ENCODE data around the gene PPP2R3B.
A peak's percentile ranks its signal among the peaks of the same experiment; 100 is the strongest.
"Not testable (repeated sequence)": the region's sequence is repeated elsewhere in the genome, so short reads cannot be mapped to it uniquely, and the experiment has no call there.

Gene PPP2R3B

GRCh38 chrX:386768-387575 is at the start of gene PPP2R3B:
PPP2R3B (minus strand) TSS chrX:386907; CDS start chrX:386691, 216 bp downstream.
- DNase-seq (ENCODE audit: low read depth, low spot score): peak; percentile 86

- no peak for DNase-seq (ENCODE audit: low read depth, low spot score)
Observed at GRCh38 chrX:435536-436122, 48.9 kb upstream of the PPP2R3B start.

GRCh38 chrX:434946-435345 is 48.2 kb upstream of the PPP2R3B start:
- no peak for DNase-seq (ENCODE audit: low read depth, low spot score)

GRCh38 chrX:433771-434170 is 47.1 kb upstream of the PPP2R3B start:
- DNase-seq (ENCODE audit: low read depth, low spot score): no peak

- DNase-seq (ENCODE audit: low read depth, low spot score): not testable (repeated sequence)
Observed at GRCh38 chrX:432666-433065, 46.0 kb upstream of the PPP2R3B start.

- DNase-seq (ENCODE audit: low read depth, low spot score): no peak
Observed at GRCh38 chrX:431492-432111, 44.9 kb upstream of the PPP2R3B start.

- DNase-seq (ENCODE audit: low read depth, low spot score): no peak
Observed at GRCh38 chrX:431056-431455, 44.3 kb upstream of the PPP2R3B start.

- DNase-seq (ENCODE audit: low read depth, low spot score): no peak
Observed at GRCh38 chrX:429266-429825, 42.6 kb upstream of the PPP2R3B start.

GRCh38 chrX:427812-428725 is 41.4 kb upstream of the PPP2R3B start:
- DNase-seq (ENCODE audit: low read depth, low spot score): no peak

- DNase-seq (ENCODE audit: low read depth, low spot score): no peak
Observed at GRCh38 chrX:426881-427280, 40.2 kb upstream of the PPP2R3B start.

GRCh38 chrX:425056-425455 is 38.3 kb upstream of the PPP2R3B start:
- DNase-seq (ENCODE audit: low read depth, low spot score): no peak

GRCh38 chrX:421646-422391 is 35.1 kb upstream of the PPP2R3B start:
- DNase-seq (ENCODE audit: low read depth, low spot score): no peak

- no peak for DNase-seq (ENCODE audit: low read depth, low spot score)
Observed at GRCh38 chrX:420496-421223, 34.0 kb upstream of the PPP2R3B start.

GRCh38 chrX:418927-419729 is 32.4 kb upstream of the PPP2R3B start:
- no peak for DNase-seq (ENCODE audit: low read depth, low spot score)

- DNase-seq (ENCODE audit: low read depth, low spot score): not testable (repeated sequence)
Observed at GRCh38 chrX:415498-415897, 28.8 kb upstream of the PPP2R3B start.

GRCh38 chrX:413322-414201 is 26.9 kb upstream of the PPP2R3B start:
- no peak for DNase-seq (ENCODE audit: low read depth, low spot score)

- no peak for DNase-seq (ENCODE audit: low read depth, low spot score)
Observed at GRCh38 chrX:410296-410695, 23.6 kb upstream of the PPP2R3B start.

GRCh38 chrX:405149-405548 is 18.4 kb upstream of the PPP2R3B start:
- no peak for DNase-seq (ENCODE audit: low read depth, low spot score)

Measured in iPS DF 19.7 (cell line).